SK-N-SH (cell line): ENCODE data around the gene OSBP2. TPM values are rescaled to one million over a fixed set of nuclear protein-coding genes. Genes with fewer than 3 reads are reported as not detected.

Source experiments
- CTCF ChIA-PET: fragments of 300-600, 350-600 bp; formaldehyde crosslinking; extraction: SDS; loops from one replicate; lab custom pipeline; 2021; lab: Yijun Ruan, JAX
- POLR2A ChIA-PET: fragments of 350-600 bp; sonication (Branson Sonifier 250); formaldehyde crosslinking; extraction: SDS; loops from one replicate; lab custom pipeline; 2020; ENCODE audit warnings: antibody characterized with exemption, inconsistent platforms; lab: Yijun Ruan, JAX
- DNase-seq: peaks from one replicate; pipeline ENCODE4 v3.0.0; 2012
- H2AFZ ChIP-seq: fragments of 200-600 bp; sonication (generic); 2 replicates; pipeline ENCODE4 v1.8.1; 2016; ENCODE audit warnings: antibody characterized with exemption, mild to moderate bottlenecking, low read depth
- H3F3A ChIP-seq: fragments of 200-600 bp; sonication (generic); replicated peaks from 2 replicates; pipeline ENCODE3; 2016; ENCODE audit warnings: antibody characterized with exemption, mild to moderate bottlenecking; ENCODE audit not compliant: insufficient read depth
- H3K27ac ChIP-seq, 2 experiments: fragments of 200-500 bp in 1 of 2; fragments of 200-600 bp in 1 of 2; sonication (Bioruptor generic) in 1 of 2; sonication (generic), shearing (Covaris generic) in 1 of 2; 2 replicates each; pipeline versions ENCODE4 v1.5.1 to v1.6.1; 2014 to 2016; ENCODE audit warnings: low read depth in 2 of 2, inconsistent platforms in 1 of 2, low read length in 1 of 2, mild to moderate bottlenecking in 1 of 2, mixed read lengths in 1 of 2
- H3K27me3 ChIP-seq: fragments of 200-600 bp; sonication (generic), shearing (Covaris generic); 2 replicates; pipeline ENCODE4 v1.6.1; 2016; ENCODE audit warnings: mixed run types; ENCODE audit not compliant: insufficient read depth
- H3K36me3 ChIP-seq, 2 experiments: fragments of 200-500 bp in 1 of 2; fragments of 200-600 bp in 1 of 2; sonication (Bioruptor generic) in 1 of 2; sonication (generic) in 1 of 2; replicated peaks in 1 of 2; 2 replicates each; pipeline versions ENCODE3 to v1.5.1; 2014 to 2016; ENCODE audit warnings: low read length in 1 of 2, mild to moderate bottlenecking in 1 of 2; ENCODE audit not compliant: insufficient read depth in 2 of 2, control insufficient read depth in 1 of 2
- H3K4me1 ChIP-seq, 2 experiments: fragments of 200-500 bp in 1 of 2; fragments of 200-600 bp in 1 of 2; sonication (Bioruptor generic) in 1 of 2; sonication (generic), shearing (Covaris generic) in 1 of 2; 2 replicates each; pipeline versions ENCODE4 v1.5.1 to v1.6.1; 2014 to 2016; ENCODE audit warnings: low read depth in 1 of 2, low read length in 1 of 2, mixed run types in 1 of 2; ENCODE audit not compliant: insufficient read depth in 2 of 2, control insufficient read depth in 1 of 2
- H3K4me2 ChIP-seq: fragments of 200-600 bp; sonication (generic), shearing (Covaris generic); 2 replicates; pipeline ENCODE4 v1.6.1; 2017; ENCODE audit warnings: mixed run types
- H3K4me3 ChIP-seq, 2 experiments: fragments of 200-500 bp in 1 of 2; fragments of 200-600 bp in 1 of 2; sonication (Bioruptor generic) in 1 of 2; sonication (generic), shearing (Covaris generic) in 1 of 2; 2 replicates each; pipeline versions ENCODE4 v1.5.1 to v1.8.1; 2014 to 2016; ENCODE audit warnings: low read depth in 2 of 2, inconsistent platforms in 1 of 2, low read length in 1 of 2, mild to moderate bottlenecking in 1 of 2, mixed read lengths in 1 of 2, moderate library complexity in 1 of 2
- H3K79me2 ChIP-seq: fragments of 200-600 bp; sonication (generic); 2 replicates; pipeline ENCODE4 v1.8.1; 2017; ENCODE audit warnings: mild to moderate bottlenecking; ENCODE audit not compliant: insufficient read depth
- H3K9ac ChIP-seq: fragments of 200-600 bp; sonication (generic); 2 replicates; pipeline ENCODE4 v1.6.1; 2017; ENCODE audit warnings: mixed run types
- H3K9me2 ChIP-seq: fragments of 200-600 bp; sonication (generic); 2 replicates; pipeline ENCODE4 v1.6.1; 2017; ENCODE audit warnings: mixed run types
- H3K9me3 ChIP-seq: fragments of 200-600 bp; sonication (generic); 2 replicates; pipeline ENCODE4 v1.6.1; 2017; ENCODE audit warnings: mixed run types, mild to moderate bottlenecking, moderate library complexity
- H4K20me1 ChIP-seq: fragments of 200-600 bp; sonication (generic); 2 replicates; pipeline ENCODE4 v1.6.1; 2017; ENCODE audit warnings: mild to moderate bottlenecking, mixed run types; ENCODE audit not compliant: insufficient read depth
- FOSL2 ChIP-seq: IDR thresholded peaks from 2 replicates; pipeline ENCODE4 v1.4.0; 2012; ENCODE audit warnings: low read depth, mild to moderate bottlenecking, moderate library complexity, borderline replicate concordance
- FOXJ3 ChIP-seq: sonication (generic); formaldehyde crosslinking; IDR thresholded peaks from 2 replicates; pipeline ENCODE4 v1.5.1; 2020; ENCODE audit warnings: mild to moderate bottlenecking, missing genetic modification reagents
- JUND ChIP-seq: IDR thresholded peaks from 2 replicates; pipeline ENCODE4 v1.4.0; 2012
- MEF2A ChIP-seq: IDR thresholded peaks from 2 replicates; pipeline ENCODE4 v1.4.0; 2012; ENCODE audit warnings: low read depth, borderline replicate concordance
- RXRA ChIP-seq: IDR thresholded peaks from 2 replicates; pipeline ENCODE4 v1.4.0; 2012; ENCODE audit warnings: low read depth, mild to moderate bottlenecking, borderline replicate concordance
- SIN3A ChIP-seq: IDR thresholded peaks from 2 replicates; pipeline ENCODE4 v1.6.1; 2012; ENCODE audit warnings: low read depth, mild to moderate bottlenecking, low read length, moderate library complexity, borderline replicate concordance
- TCF12 ChIP-seq: IDR thresholded peaks from 2 replicates; pipeline ENCODE4 v1.4.0; 2012
- TEAD4 ChIP-seq: IDR thresholded peaks from 2 replicates; pipeline ENCODE4 v1.4.0; 2012; ENCODE audit warnings: mild to moderate bottlenecking, borderline replicate concordance; ENCODE audit not compliant: insufficient read depth
- YY1 ChIP-seq: IDR thresholded peaks from 2 replicates; pipeline ENCODE4 v1.4.0; 2012; ENCODE audit warnings: low read depth, mild to moderate bottlenecking
- WGBS: methylation state at CpG from one replicate; pipeline ENCODE4 v1.1.6; 2017; ENCODE audit warnings: low lambda C conversion rate; 5-methylcytosine and 5-hydroxymethylcytosine counted together
- polyA plus RNA-seq, 3 experiments: library from polyadenylated mRNA; depleted of rRNA; stranded (reverse); fragments of >200 nt; gene quantifications; 2 replicates each; pipeline ENCODE4 v1.2.3, GENCODE V29; 2012
- TF ChIP-seq, protein P1 (sequence below): fragments of 150-350 bp; IDR thresholded peaks from 2 replicates; pipeline ENCODE4 v1.6.1; 2016; ENCODE audit warnings: mild to moderate bottlenecking, low read depth, low read length
- TF ChIP-seq, protein P2 (sequence below): IDR thresholded peaks from 2 replicates; pipeline ENCODE4; 2012

The OSBP2 gene
- polyA plus RNA-seq, 1 of the 3 experiments (the other 2 are of a cell fraction): 3.1 TPM

- ChIA-PET POLR2A (no interaction called here), CTCF (no interaction called here)
- Histone ChIP-seq H3K9me2 (no peaks in the 10 kb centered on the region), H3K27me3 (no peaks in the 10 kb centered on the region), H3K9ac (no peak overlapping the region), H4K20me1 (no peaks in the 10 kb centered on the region), H3F3A (peaks cover 22% of the 10 kb centered on the region), H3K36me3 (no peaks in the 10 kb centered on the region), H3K27ac (no peak overlapping the region), H3K9me3 (no peaks in the 10 kb centered on the region), H3K4me2 (no peak overlapping the region), H3K4me1 (peaks cover 12 to 15% of the 10 kb centered on the region in 2 experiments; a peak in 2 of 4 replicates), H2AFZ (no peak overlapping the region), H3K79me2 (peaks cover 34% of the 10 kb centered on the region), H3K4me3 (no peak overlapping the region)
- WGBS: 90% methylated on average over 11 of the region's 25 CpGs
- DNase-seq: no peak
- TF ChIP-seq MEF2A: no peak
- no peak for TF ChIP-seq FOXJ3
- no peak for TF ChIP-seq TCF12
- TF ChIP-seq FOSL2: no peak
- no peak for TF ChIP-seq TEAD4
- TF ChIP-seq YY1: no peak
- no peak for TF ChIP-seq SIN3A
- no peak for TF ChIP-seq JUND
- TF ChIP-seq, protein P1, sequence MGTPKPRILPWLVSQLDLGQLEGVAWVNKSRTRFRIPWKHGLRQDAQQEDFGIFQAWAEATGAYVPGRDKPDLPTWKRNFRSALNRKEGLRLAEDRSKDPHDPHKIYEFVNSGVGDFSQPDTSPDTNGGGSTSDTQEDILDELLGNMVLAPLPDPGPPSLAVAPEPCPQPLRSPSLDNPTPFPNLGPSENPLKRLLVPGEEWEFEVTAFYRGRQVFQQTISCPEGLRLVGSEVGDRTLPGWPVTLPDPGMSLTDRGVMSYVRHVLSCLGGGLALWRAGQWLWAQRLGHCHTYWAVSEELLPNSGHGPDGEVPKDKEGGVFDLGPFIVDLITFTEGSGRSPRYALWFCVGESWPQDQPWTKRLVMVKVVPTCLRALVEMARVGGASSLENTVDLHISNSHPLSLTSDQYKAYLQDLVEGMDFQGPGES: no peak
Observed at GRCh38 chr22:30646518-30647160, 48.0 kb upstream of the OSBP2 start.

DNA sequence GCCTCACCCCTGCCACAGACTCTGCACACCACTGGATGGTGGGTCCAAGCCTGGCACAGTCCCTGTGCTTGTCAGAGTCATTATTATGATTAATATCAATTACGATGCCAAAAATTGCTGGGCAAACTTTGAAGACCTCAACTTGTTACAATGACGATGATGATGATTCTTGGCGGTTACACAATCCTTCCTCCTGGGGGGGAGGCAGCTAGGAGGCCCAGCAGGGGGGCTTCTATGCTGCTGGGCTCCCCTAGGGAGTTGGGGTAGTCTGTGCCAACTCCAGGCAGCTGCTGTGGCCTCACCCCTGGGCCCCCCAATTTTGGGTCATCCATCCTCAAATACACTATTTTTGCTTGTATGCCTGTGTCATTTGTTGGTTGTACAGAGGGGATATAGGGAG is 47.1 kb upstream of the OSBP2 start:
- no peak for DNase-seq
- H3K27me3 ChIP-seq: no peaks in the 10 kb centered on the region
- ChIA-PET CTCF (interaction anchor here (1.3 kb wide), 1 partner anchor 13 kb away, joined by 4 read pairs; no protein-coding TSS in a partner anchor), POLR2A (no interaction called here)
- no peak overlapping the region for H3K4me2 ChIP-seq
- H3K9ac ChIP-seq: no peak overlapping the region
- H4K20me1 ChIP-seq: no peaks in the 10 kb centered on the region
- no peak for TF ChIP-seq RXRA
- TF ChIP-seq, protein P2, sequence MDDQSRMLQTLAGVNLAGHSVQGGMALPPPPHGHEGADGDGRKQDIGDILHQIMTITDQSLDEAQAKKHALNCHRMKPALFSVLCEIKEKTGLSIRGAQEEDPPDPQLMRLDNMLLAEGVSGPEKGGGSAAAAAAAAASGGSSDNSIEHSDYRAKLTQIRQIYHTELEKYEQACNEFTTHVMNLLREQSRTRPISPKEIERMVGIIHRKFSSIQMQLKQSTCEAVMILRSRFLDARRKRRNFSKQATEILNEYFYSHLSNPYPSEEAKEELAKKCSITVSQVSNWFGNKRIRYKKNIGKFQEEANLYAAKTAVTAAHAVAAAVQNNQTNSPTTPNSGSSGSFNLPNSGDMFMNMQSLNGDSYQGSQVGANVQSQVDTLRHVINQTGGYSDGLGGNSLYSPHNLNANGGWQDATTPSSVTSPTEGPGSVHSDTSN: 0 out of 2 replicates have a peak, but pooled peaks have one; percentile 7
- H3K27ac ChIP-seq: no peak overlapping the region
- H3K9me2 ChIP-seq: no peaks in the 10 kb centered on the region
- H3K36me3 ChIP-seq: no peaks in the 10 kb centered on the region
- 80% methylated on average over 1 of the region's 3 CpGs for WGBS
- H3K4me3 ChIP-seq: no peak overlapping the region
- peaks cover 26% of the 10 kb centered on the region for H3K79me2 ChIP-seq
- H3K9me3 ChIP-seq: no peaks in the 10 kb centered on the region
- H3K4me1 ChIP-seq: peaks cover 12 to 15% of the 10 kb centered on the region in 2 experiments; a peak in 2 of 4 replicates
- peaks cover 22% of the 10 kb centered on the region for H3F3A ChIP-seq
- no peak overlapping the region for H2AFZ ChIP-seq
